HG03196 (cell line): ENCODE data around the gene FAM168A.

Experiments used
- ATAC-seq: cut with Tn5 transposase; IDR thresholded peaks from one replicate; pipeline ENCODE4 v1.9.1; 2021; ENCODE audit not compliant: unreplicated experiment

Gene FAM168A

GRCh38 chr11:73379189-73379880 is 218.6 kb downstream of the FAM168A start:
- no peak for ATAC-seq

- ATAC-seq, result peak; percentile 15
These were observed 220.9 kb downstream of the FAM168A start for GRCh38 chr11:73376803-73377629.

DNA sequence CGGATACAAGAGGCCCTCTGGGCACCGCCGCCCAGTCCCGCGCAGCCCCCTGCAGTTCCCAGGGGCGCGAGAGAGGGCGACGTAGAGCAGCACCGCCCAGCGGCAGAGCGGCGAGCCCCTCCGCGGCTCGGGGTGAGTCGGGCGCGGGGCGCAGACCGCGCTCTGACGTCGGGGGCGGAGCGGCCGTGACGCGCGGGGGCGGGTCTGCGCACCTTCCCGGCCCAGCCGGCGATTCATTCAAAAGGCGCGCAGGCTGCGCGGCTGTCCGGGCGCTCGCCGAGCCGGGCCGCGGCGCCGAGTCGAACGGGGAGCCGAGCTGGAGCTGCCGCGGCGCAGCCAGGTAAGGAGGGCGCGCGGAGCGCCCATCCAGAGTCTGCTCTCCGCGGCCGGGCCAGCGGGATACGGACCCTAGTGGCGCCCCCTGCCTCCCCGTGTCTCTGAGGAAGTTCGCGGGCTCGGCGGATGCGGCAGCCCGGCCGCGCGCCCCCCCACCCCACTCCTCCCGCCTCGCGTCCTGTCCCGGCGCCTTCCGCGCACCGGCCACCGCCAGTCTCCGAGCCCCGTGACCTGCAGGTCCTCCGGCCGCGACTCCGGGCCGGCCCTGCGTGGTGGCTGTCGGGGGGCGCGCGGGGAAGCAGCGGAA is 221.6 kb downstream of the FAM168A start, which contains the start of gene RELT:
Gene RELT (plus strand): TSS at position 240 of the 643 bp plus-strand sequence. CDS start 12,738 bp downstream, outside the sequence.
- ATAC-seq, result peak; percentile 68

DNA sequence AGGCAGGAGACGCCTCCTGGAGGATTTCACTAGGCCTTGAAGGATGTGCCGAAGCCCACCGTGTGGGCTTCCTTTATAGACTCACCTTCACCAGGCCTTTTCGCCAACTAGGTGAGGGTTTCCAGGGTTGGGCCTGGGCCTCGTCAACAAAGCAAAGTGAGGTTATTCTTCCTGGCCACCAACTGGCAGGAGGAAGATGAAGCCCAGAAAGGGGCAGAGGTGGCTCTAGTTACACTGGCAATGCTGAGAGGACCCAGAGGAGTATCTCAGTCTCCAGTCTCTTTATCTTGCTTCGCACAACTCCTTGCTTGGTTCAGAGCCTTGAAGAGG is 222.1 kb downstream of the FAM168A start:
- no peak for ATAC-seq

- ATAC-seq, result no peak
These were observed 223.8 kb downstream of the FAM168A start for GRCh38 chr11:73374151-73374550.

GRCh38 chr11:73372375-73372993 is 225.4 kb downstream of the FAM168A start:
- no peak for ATAC-seq

DNA sequence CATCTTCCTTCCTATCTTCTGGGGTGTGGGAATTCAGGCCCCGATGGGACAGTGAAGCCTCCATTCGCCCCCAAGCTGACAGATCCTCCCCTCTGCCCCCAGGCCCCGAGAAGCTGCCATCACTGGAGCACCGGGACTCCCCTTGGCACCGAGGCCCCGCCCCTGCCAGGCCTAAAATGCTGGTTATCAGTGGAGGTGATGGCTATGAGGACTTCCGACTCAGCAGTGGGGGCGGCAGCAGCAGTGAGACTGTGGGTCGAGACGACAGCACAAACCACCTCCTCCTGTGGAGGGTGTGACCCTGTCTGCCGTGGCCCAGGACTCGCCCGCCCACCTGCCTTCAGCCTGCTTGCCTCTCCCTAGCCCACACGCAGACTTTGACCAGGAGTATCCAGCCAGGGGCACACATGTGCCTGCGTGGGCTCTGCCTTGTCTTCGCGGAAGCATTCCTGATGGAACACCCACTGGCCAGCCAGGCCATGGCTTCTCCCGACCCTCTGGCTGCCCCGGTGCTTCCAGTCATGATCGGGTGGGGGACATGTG is 230.4 kb downstream of the FAM168A start:
- ATAC-seq, result no peak

DNA sequence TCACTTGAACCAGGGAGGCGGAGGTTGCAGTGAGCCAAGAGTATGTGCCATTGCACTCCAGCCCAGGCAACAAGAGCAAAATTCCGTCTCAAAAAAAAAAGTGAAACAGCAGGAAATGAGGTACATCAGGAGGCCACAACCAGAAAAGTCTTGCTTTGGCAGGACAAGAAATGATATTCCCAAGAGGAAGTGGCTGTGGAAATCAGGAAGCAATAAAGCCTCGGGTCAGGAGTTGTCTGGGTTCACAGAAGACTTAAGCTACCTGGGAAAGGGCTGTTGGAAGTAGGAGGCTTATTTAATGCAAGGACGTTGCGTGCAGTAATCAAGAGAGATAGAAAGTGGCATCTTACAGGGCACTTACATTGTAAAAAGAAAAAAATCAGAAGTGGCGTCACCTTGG is 231.0 kb downstream of the FAM168A start:
- no peak for ATAC-seq

DNA sequence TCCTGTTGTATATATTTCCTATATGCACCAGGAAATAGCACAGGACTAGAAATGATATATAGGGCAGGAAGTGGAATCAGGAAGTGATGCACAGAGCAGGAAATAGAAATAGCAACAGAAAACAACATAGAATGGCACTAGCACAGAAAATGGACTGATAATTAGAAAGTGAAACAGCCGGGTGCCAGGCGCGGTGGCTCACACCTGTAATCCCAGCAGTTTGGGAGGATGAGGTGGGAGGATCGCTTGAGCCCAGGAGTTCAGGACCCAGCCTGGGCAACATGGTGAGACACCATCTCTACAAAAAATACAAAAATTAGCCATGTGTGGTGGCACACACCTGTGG is 231.7 kb downstream of the FAM168A start:
- ATAC-seq, result no peak

DNA sequence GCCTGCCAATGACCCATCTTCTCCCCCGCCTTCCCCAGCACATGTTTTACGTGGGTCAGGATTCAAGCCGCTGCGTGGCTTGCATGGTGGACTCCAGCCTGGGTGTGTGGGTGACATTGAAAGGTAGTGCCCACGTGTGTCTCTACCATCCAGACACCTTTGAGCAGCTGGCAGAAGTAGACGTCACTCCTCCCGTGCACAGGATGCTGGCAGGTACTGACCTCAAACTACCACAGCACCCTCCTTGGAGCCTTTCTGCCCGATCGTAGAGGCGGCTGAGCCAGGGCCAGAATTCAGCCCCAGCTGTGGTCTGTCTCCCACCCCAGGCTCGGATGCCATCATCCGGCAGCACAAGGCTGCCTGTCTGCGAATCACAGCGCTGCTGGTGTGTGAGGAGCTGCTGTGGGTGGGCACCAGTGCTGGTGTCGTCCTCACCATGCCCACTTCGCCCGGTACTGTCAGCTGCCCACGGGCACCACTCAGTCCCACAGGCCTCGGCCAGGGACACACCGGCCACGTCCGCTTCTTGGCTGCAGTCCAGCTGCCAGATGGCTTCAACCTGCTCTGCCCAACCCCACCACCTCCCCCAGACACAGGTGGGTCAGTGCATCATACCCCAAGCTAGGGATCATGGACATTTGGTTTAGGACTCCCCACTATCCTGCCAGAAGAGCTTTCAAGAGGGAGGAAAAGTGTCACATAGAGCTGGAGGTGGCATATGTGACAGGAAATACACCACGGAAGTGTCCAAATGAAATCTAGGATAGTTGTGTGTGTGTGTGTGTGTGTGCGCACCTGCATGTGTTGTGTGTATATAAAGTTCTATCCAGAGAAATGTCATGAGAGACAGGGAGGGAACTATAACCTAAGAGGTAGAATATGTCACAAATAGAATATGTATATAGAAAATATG is 232.3 kb downstream of the FAM168A start:
- ATAC-seq, result no peak

DNA sequence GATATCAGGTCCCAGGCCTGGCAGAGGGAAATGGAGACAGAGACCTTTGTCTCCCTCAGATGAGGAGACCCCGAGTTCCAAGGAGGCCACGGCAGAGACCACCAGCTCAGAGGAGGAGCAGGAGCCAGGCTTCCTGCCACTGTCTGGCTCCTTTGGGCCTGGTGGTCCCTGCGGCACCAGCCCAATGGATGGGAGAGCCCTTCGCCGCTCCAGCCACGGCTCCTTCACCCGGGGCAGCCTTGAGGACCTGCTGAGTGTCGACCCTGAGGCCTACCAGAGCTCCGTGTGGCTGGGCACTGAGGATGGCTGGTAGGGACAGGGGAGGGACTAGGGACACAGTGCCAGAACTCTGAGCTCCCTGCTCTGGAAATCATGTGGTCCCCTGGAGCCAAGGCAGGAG is 234.8 kb downstream of the FAM168A start:
- no peak for ATAC-seq

DNA sequence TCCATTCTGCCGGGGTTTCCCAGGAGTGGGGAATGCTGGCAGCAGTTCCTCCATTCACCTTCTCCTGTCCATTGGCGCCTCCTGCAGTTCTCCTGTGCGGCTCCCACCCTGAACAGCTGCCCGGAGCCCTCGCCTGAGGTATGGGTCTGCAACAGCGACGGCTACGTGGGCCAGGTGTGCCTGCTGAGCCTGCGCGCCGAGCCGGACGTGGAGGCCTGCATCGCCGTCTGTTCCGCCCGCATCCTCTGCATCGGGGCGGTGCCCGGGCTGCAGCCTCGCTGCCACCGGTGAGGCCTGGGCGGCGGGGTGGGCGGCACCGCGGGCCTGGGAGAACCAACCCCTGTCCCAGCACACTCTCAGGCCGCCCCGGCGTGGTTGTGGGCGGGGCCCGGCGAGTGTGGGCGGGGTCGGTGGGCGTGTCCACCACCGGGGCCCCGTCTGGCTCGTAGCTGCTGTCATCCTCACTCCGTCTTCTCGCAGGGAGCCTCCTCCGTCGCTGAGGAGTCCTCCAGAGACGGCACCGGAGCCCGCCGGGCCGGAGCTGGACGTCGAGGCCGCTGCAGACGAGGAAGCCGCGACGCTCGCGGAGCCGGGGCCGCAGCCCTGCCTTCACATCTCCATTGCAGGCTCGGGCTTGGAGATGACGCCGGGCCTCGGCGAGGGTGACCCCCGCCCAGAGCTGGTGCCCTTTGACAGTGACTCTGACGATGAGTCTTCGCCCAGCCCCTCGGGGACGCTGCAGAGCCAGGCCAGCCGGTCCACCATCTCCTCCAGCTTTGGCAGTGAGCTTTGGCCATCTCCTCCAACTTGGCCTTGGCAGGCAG is 235.7 kb downstream of the FAM168A start:
- ATAC-seq, result no peak

DNA sequence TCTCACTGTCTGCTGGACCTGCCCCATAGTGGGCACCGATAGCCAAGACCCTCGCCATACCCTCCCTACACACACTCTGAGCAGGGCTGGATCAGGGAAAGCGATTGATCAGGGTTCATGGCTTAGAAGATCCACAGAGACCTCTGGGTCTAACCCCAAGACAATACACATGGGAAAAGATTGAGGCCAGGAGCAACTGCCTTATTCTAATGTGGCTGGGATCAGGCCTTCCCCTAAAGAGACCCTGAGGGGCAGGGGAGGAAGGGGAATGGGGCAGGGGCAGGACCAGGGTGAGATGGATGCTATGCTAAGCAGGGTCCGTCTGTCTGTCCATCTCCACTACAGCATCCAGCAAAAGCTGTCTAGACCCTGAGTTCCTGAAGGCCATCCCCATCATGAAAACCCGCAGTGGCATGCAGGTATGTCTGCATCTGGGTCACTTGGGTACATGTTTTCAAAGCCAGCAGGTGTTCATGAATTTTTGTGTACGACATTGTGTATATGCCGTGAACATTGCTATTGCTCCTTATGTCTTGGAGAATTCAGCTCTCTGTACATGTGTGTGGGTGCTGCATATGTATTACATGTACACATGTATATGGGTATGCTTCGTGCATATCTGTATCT is 237.1 kb downstream of the FAM168A start:
- no peak for ATAC-seq

- ATAC-seq, result no peak
These were observed 237.8 kb downstream of the FAM168A start for GRCh38 chr11:73359930-73360742.

DNA sequence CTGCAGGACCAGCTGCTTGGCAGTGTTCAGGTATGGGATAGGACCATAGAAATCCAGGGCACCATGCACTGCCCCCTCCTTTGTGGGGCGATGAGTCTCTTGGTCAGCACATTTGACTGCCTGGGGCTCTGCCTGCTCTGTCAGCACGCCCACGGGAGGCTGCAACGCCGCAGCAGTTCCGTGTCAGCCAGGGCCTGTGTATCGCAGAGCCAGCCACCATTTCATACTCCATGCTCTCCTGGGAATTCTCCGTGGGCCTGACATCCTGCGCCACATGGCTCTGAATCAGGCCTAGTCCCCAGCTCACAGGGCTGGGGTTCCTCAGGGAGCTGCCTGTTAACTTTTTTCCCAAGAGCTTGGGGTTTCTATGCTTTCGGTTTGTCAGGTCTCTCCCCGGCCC is 238.6 kb downstream of the FAM168A start:
- ATAC-seq, result no peak

DNA sequence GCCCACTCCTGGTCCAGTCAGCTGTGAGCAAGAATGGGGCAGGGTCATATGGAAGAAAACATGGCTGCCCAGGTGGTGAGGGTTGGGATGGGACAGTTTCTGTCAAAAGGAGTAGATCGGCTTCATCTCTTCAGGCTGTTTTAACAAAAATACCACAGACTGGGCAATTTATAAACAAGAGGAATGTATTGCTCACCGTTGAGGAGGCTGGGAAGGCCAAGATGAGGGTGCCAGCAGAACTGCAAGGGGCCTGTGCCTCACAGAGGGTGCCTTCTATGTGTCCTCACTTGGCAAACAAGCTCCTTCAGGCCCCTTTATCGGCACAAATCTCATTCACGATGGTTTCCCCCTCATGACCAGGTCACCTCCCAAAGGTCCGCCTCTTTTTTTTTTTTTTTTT is 239.8 kb downstream of the FAM168A start:
- ATAC-seq, result no peak

- ATAC-seq, result no peak
These were observed 240.7 kb downstream of the FAM168A start for GRCh38 chr11:73356979-73357860.
